Measurements from ENCODE around the gene CRIM1. TPM values are rescaled to one million over a fixed set of nuclear protein-coding genes. Genes with fewer than 3 reads are reported as not detected.
A peak's percentile ranks its signal among the peaks of the same experiment; 100 is the strongest.

The CRIM1 gene
- total and polyA plus RNA-seq, 10 donors: 7.1 to 213 (median 110) TPM

- Histone ChIP-seq H3K36me3 (peaks cover 0 to 83% (median 10%) of the 10 kb centered on the region in 6 donors), H3K9me3 (no peaks in the 10 kb centered on the region), H3K4me1 (peaks cover 0 to 22% (median 14%) of the 10 kb centered on the region in 6 donors), H3K27me3 (replicated peaks in 1 of 7) (no peaks in the 10 kb centered on the region), H3K4me3 (no peak overlapping the region), H3K27ac (peak overlapping the region in 4 of 8 donors; percentile 26 to 60 (median 41))
- 89 to 92% (median 91%) methylated on average over 6 of the region's 6 CpGs for WGBS, 5 donors
- intact Hi-C loops (cut with DNase I; ENCODE audit: low total_unique reads): no loop called here
- TF ChIP-seq POLR2AphosphoS5 (IDR thresholded peaks at IDR 0.05) (no peak), POLR2A (IDR thresholded peaks at IDR 0.05) (no peak)
- DNase-seq: no peak
Measured at GRCh38 chr2:36567711-36568408, 212.3 kb downstream of the CRIM1 start.

GRCh38 chr2:36568516-36569246 is 213.1 kb downstream of the CRIM1 start:
- intact Hi-C loops (cut with DNase I; ENCODE audit: low total_unique reads): no loop called here
- H3K9me3 ChIP-seq: no peaks in the 10 kb centered on the region
- WGBS, 5 donors: 63 to 80% (median 72%) methylated on average over 6 of the region's 6 CpGs
- peak overlapping the region in 5 of 8 donors; percentile 10 to 60 (median 35) for H3K27ac ChIP-seq
- H3K4me3 ChIP-seq: no peak overlapping the region
- H3K36me3 ChIP-seq: peaks cover 0 to 88% (median 12%) of the 10 kb centered on the region in 6 donors
- H3K4me1 ChIP-seq: peaks cover 0 to 14% (median 5%) of the 10 kb centered on the region in 6 donors
- DNase-seq: no peak
- TF ChIP-seq CTCF (IDR thresholded peaks at IDR 0.05 in 8 of 11, conservative IDR thresholded peaks at IDR 0.05 in 3 of 11): no peak
- no peak for TF ChIP-seq POLR2A (IDR thresholded peaks at IDR 0.05)
- TF ChIP-seq POLR2AphosphoS5 (IDR thresholded peaks at IDR 0.05): no peak
- no peaks in the 10 kb centered on the region for H3K27me3 ChIP-seq (replicated peaks in 1 of 7)

GRCh38 chr2:36569267-36569856 is 213.8 kb downstream of the CRIM1 start:
- no peak for TF ChIP-seq POLR2AphosphoS5 (IDR thresholded peaks at IDR 0.05)
- TF ChIP-seq POLR2A (IDR thresholded peaks at IDR 0.05): no peak
- Histone ChIP-seq H3K9me3 (no peaks in the 10 kb centered on the region), H3K27ac (peak overlapping the region in 5 of 8 donors; percentile 10 to 60 (median 35)), H3K4me1 (peaks cover 0 to 8% (median under 1%) of the 10 kb centered on the region in 6 donors), H3K36me3 (peaks cover 0 to 93% (median 14%) of the 10 kb centered on the region in 6 donors), H3K27me3 (replicated peaks in 1 of 7) (no peaks in the 10 kb centered on the region), H3K4me3 (no peak overlapping the region)
- no peak for DNase-seq
- intact Hi-C loops (cut with DNase I; ENCODE audit: low total_unique reads): no loop called here
- 88 to 96% (median 92%) methylated on average over 3 of the region's 3 CpGs for WGBS, 5 donors

- Histone ChIP-seq H3K27ac (no peak overlapping the region), H3K9me3 (no peaks in the 10 kb centered on the region), H3K36me3 (peaks cover 0 to 93% (median 23%) of the 10 kb centered on the region in 6 donors), H3K4me3 (no peak overlapping the region), H3K4me1 (peaks cover 0 to 3% (median 0%) of the 10 kb centered on the region in 6 donors), H3K27me3 (replicated peaks in 1 of 7) (no peaks in the 10 kb centered on the region)
- no peak for TF ChIP-seq CTCF (IDR thresholded peaks at IDR 0.05 in 8 of 11, conservative IDR thresholded peaks at IDR 0.05 in 3 of 11)
- TF ChIP-seq POLR2A (IDR thresholded peaks at IDR 0.05): no peak
- TF ChIP-seq POLR2AphosphoS5 (IDR thresholded peaks at IDR 0.05): no peak
- 83 to 98% (median 90%) methylated on average over 1 of the region's 1 CpG for WGBS, 5 donors
- intact Hi-C loops (cut with DNase I; ENCODE audit: low total_unique reads): no loop called here
- DNase-seq: no peak
Measured at GRCh38 chr2:36570416-36570815, 214.8 kb downstream of the CRIM1 start.

All from spleen (tissue), 11 donors.